Measurements from ENCODE around the gene TREX2. TPM values are rescaled to one million over a fixed set of nuclear protein-coding genes. Genes with fewer than 3 reads are reported as not detected.

Gene TREX2
- total RNA-seq, 4 donors from 2014 or later: 0.78 to 2.3 (median 1.2) TPM; not detected in 1

GRCh38 chrX:153440556-153441135 lies 5.2 kb downstream of the TREX2 start:
- Histone ChIP-seq H3K9me3 (peaks cover 0 to 8% (median 0%) of the 10 kb centered on the region in 4 donors), H3K4me3 (no peak overlapping the region), H3K27ac (replicated peaks in 1 of 4) (no peak overlapping the region), H3K27me3 (peaks cover 0 to 9% (median 0%) of the 10 kb centered on the region in 4 donors), H3K36me3 (no peaks in the 10 kb centered on the region), H3K4me1 (no peaks in the 10 kb centered on the region)
- TF ChIP-seq CTCF (IDR thresholded peaks at IDR 0.05): no peak
- no peak for TF ChIP-seq EP300 (IDR thresholded peaks at IDR 0.05)
- no peak for TF ChIP-seq POLR2A (IDR thresholded peaks at IDR 0.05; ENCODE audit: low read depth)
- TF ChIP-seq POLR2AphosphoS5 (IDR thresholded peaks at IDR 0.05): no peak
- intact Hi-C loops (cut with DNase I): no loop called here
- no peak for DNase-seq (ENCODE audit: extremely low spot score)
- WGBS: 73% methylated on average over 13 of the region's 13 CpGs

- Histone ChIP-seq H3K4me3 (no peak overlapping the region), H3K27ac (replicated peaks in 1 of 4) (no peak overlapping the region), H3K27me3 (peaks cover 0 to 9% (median 0%) of the 10 kb centered on the region in 4 donors), H3K9me3 (peaks cover 0 to 8% (median 0%) of the 10 kb centered on the region in 4 donors), H3K4me1 (no peaks in the 10 kb centered on the region), H3K36me3 (no peaks in the 10 kb centered on the region)
- no peak for DNase-seq (ENCODE audit: extremely low spot score)
- WGBS: 87% methylated on average over 4 of the region's 4 CpGs
- no peak for TF ChIP-seq POLR2AphosphoS5 (IDR thresholded peaks at IDR 0.05)
- TF ChIP-seq CTCF (IDR thresholded peaks at IDR 0.05): no peak
- no peak for TF ChIP-seq POLR2A (IDR thresholded peaks at IDR 0.05; ENCODE audit: low read depth)
- TF ChIP-seq EP300 (IDR thresholded peaks at IDR 0.05): no peak
- intact Hi-C loops (cut with DNase I): no loop called here
Observed at GRCh38 chrX:153439977-153440376, 5.9 kb downstream of the TREX2 start.

- Histone ChIP-seq H3K27ac (replicated peaks in 1 of 4) (no peak overlapping the region), H3K36me3 (no peaks in the 10 kb centered on the region), H3K27me3 (peaks cover 0 to 9% (median 0%) of the 10 kb centered on the region in 4 donors), H3K4me3 (no peak overlapping the region), H3K4me1 (no peaks in the 10 kb centered on the region), H3K9me3 (peaks cover 0 to 8% (median 0%) of the 10 kb centered on the region in 4 donors)
- TF ChIP-seq CTCF (IDR thresholded peaks at IDR 0.05) (peak in 2 of 3 experiments; percentile 11 to 14), POLR2A (IDR thresholded peaks at IDR 0.05; ENCODE audit: low read depth) (no peak)
- 35% methylated on average over 8 of the region's 8 CpGs for WGBS
- no peak for DNase-seq (ENCODE audit: extremely low spot score)
- intact Hi-C loops (cut with DNase I): no loop called here
Observed at GRCh38 chrX:153438532-153438931, 7.3 kb downstream of the TREX2 start.

- no peaks in the 10 kb centered on the region for H3K36me3 ChIP-seq
- no peaks in the 10 kb centered on the region for H3K4me1 ChIP-seq
- peaks cover 0 to 8% (median 0%) of the 10 kb centered on the region in 4 donors for H3K27me3 ChIP-seq
- no peak overlapping the region for H3K4me3 ChIP-seq
- WGBS: 64% methylated on average over 3 of the region's 3 CpGs
- DNase-seq (ENCODE audit: extremely low spot score): no peak
- intact Hi-C loops (cut with DNase I): no loop called here
- TF ChIP-seq POLR2A (IDR thresholded peaks at IDR 0.05; ENCODE audit: low read depth) (no peak), POLR2AphosphoS5 (IDR thresholded peaks at IDR 0.05) (no peak), EP300 (IDR thresholded peaks at IDR 0.05) (no peak), CTCF (IDR thresholded peaks at IDR 0.05) (no peak)
- no peak overlapping the region for H3K27ac ChIP-seq (replicated peaks in 1 of 4)
- peaks cover 0 to 17% (median 0%) of the 10 kb centered on the region in 4 donors for H3K9me3 ChIP-seq
Observed at GRCh38 chrX:153435845-153436244, 10.0 kb downstream of the TREX2 start.

GRCh38 chrX:153434801-153435200 lies 11.1 kb downstream of the TREX2 start:
- TF ChIP-seq EP300 (IDR thresholded peaks at IDR 0.05): no peak
- no peak for TF ChIP-seq POLR2A (IDR thresholded peaks at IDR 0.05; ENCODE audit: low read depth)
- no peak for TF ChIP-seq POLR2AphosphoS5 (IDR thresholded peaks at IDR 0.05)
- TF ChIP-seq CTCF (IDR thresholded peaks at IDR 0.05): no peak
- H3K4me3 ChIP-seq: no peak overlapping the region
- no peaks in the 10 kb centered on the region for H3K4me1 ChIP-seq
- intact Hi-C loops (cut with DNase I): no loop called here
- no peak overlapping the region for H3K27ac ChIP-seq (replicated peaks in 1 of 4)
- no peaks in the 10 kb centered on the region for H3K36me3 ChIP-seq
- no peak for DNase-seq (ENCODE audit: extremely low spot score)
- H3K9me3 ChIP-seq: peaks cover 0 to 18% (median 0%) of the 10 kb centered on the region in 4 donors
- no peaks in the 10 kb centered on the region for H3K27me3 ChIP-seq
- WGBS: 84% methylated on average over 8 of the region's 8 CpGs

Measured in esophagus muscularis mucosa (tissue), 4 donors.